ENCODE data around the gene RAB11FIP3.

The RAB11FIP3 gene

GRCh38 chr16:533391-534123 lies 108.1 kb downstream of the RAB11FIP3 start:
- no peak for DNase-seq (ENCODE audit: low read depth in 2 of 2)

- no peak for DNase-seq (ENCODE audit: low read depth in 2 of 2)
Observed at GRCh38 chr16:534135-534534, 108.7 kb downstream of the RAB11FIP3 start.

- DNase-seq (ENCODE audit: low read depth in 2 of 2), result no peak
Observed at GRCh38 chr16:534856-535445, 109.5 kb downstream of the RAB11FIP3 start.

- DNase-seq (ENCODE audit: low read depth in 2 of 2), result no peak
Observed at GRCh38 chr16:535446-536405, 110.3 kb downstream of the RAB11FIP3 start.

GRCh38 chr16:536746-537145 lies 111.3 kb downstream of the RAB11FIP3 start:
- no peak for DNase-seq (ENCODE audit: low read depth in 2 of 2)

- DNase-seq (ENCODE audit: low read depth in 2 of 2), result no peak
Observed at GRCh38 chr16:537415-538335, 112.2 kb downstream of the RAB11FIP3 start.

GRCh38 chr16:539901-540530 lies 114.6 kb downstream of the RAB11FIP3 start:
- DNase-seq (ENCODE audit: low read depth in 2 of 2), result no peak

GRCh38 chr16:540645-541340 lies 115.3 kb downstream of the RAB11FIP3 start:
- DNase-seq (ENCODE audit: low read depth in 2 of 2), result no peak

GRCh38 chr16:543301-544164 lies 118.1 kb downstream of the RAB11FIP3 start:
- no peak for DNase-seq (ENCODE audit: low read depth in 2 of 2)

- DNase-seq (ENCODE audit: low read depth in 2 of 2), result no peak
Observed at GRCh38 chr16:544517-544916, 119.1 kb downstream of the RAB11FIP3 start.

GRCh38 chr16:546909-547770 lies 121.7 kb downstream of the RAB11FIP3 start:
- DNase-seq (ENCODE audit: low read depth in 2 of 2), result no peak

GRCh38 chr16:548586-548985 lies 123.1 kb downstream of the RAB11FIP3 start:
- DNase-seq (ENCODE audit: low read depth in 2 of 2), result no peak

- no peak for DNase-seq (ENCODE audit: low read depth in 2 of 2)
Observed at GRCh38 chr16:549544-550263, 124.3 kb downstream of the RAB11FIP3 start.

- DNase-seq (ENCODE audit: low read depth in 2 of 2), result no peak
Observed at GRCh38 chr16:551210-551609, 125.8 kb downstream of the RAB11FIP3 start.

GRCh38 chr16:552171-552570 lies 126.7 kb downstream of the RAB11FIP3 start:
- no peak for DNase-seq (ENCODE audit: low read depth in 2 of 2)

- no peak for DNase-seq (ENCODE audit: low read depth in 2 of 2)
Observed at GRCh38 chr16:553601-554296, 128.3 kb downstream of the RAB11FIP3 start.

GRCh38 chr16:554297-554621 lies 128.8 kb downstream of the RAB11FIP3 start:
- no peak for DNase-seq (ENCODE audit: low read depth in 2 of 2)
